NCI-H1930 (cell line): Measurements from ENCODE around the gene TRIM28.
"Not testable (repeated sequence)": the region's sequence is repeated elsewhere in the genome, so short reads cannot be mapped to it uniquely, and the experiment has no call there.

ENCODE experiments used
- DNase-seq, 2 experiments: peaks; one replicate each; lab custom pipeline; 2025; lab: John Stamatoyannopoulos, UW

The TRIM28 gene

DNA sequence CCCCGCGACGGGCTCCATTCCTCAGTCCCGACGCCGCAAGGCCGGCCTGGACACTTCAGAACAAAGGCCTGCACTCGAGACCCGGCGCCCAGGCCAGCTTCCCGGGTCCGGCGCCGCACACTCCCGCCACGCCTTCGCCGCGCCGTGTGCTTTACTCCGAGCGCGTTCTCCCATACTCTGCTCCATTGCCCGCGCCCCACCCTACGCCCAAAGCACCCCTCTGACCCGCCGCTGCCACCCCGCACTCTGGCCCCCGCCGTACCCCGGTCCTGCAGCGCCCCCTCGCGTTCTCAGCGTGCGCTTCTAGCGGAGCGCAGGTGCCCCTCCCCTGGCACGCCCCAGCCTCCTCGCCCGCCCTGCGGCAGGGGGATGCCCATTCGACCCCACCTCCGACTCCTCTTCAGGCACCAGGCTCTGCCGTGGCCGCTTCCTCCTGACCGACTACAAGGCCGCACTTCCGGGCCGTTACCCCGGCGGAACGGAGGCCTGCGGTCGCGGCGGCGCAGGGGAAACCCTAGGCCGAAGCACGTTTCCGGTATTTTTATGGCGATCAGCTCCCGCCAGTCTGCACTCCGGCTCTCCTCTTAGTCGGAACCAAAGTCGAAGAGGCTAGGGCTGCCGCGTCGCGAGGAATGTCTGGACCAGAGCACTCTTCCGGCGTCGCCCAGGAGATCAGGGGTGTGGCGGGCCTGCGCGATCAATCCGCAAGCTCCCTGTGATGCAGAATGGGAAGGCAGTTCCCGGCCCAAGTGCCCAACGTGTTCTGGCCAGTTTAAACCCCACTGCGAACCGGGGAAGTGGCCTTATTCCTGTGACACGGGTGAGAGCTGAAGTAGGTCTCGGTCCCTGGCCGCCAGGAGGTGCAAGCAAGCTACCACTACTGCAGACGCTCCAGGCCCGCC is 24.3 kb upstream of the TRIM28 start, which contains the start of gene ZBTB45:
Gene ZBTB45, minus strand, starts transcription at position 456 of the 902 bp plus-strand sequence. CDS start 2,137 bp downstream, outside the sequence.
- DNase-seq: peak; percentile 98

DNA sequence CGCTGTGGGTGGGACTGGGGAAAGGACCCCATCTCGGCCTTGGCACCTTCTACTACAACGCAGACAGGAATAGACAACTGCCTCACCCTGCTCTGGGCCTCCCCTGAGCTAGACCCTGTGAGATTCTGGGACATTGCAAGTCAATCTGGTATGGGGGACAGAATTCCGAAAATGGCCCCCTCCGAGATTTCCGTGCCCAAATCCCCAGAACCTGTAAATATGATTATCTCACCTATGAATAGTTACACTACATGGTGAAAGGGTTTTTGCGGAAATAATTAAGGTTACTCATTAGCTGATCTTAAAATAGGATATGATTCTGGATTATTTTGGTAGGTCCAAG is 23.6 kb upstream of the TRIM28 start:
- peak in 1 of 2 experiments; percentile 62 for DNase-seq

DNA sequence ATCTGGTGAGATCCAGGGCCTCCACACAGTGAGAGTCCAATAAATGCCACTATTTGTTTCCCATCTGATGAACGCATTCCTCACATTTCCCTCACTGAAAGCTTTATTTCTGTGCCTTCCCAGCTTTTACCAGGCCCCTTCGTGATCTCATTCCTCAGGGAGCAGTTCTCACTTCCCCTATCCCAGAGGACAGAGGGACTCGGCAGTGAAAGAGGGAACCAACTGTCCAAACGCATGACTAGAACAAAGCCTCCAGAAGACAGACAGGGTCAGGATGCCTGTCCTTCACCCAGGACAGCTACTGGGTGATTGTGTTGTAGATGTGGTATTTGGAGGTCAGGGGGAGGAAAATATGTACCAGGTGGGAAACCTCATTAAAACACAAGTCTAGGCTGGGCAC is 22.2 kb upstream of the TRIM28 start:
- DNase-seq: no peak

DNA sequence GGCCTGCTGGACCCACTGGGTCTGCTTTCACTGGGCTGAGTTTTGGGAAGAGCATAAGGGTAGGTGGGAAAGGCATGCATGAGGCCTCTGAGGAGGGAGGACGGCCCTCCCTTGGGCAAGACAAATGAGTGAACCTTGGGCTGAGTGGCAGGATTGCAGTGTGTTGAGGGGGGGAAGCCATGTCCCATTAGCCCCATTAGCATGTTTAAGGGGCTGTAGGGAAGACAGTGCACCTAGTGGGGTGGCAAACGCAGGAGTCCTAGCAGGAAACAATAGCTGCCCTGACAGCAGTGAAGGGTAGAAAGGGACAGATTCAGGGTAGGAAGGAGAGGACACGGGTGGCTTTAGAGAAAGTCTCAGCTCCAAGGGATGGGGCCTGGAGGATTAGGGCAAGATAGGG is 21.2 kb upstream of the TRIM28 start:
- no peak for DNase-seq

DNA sequence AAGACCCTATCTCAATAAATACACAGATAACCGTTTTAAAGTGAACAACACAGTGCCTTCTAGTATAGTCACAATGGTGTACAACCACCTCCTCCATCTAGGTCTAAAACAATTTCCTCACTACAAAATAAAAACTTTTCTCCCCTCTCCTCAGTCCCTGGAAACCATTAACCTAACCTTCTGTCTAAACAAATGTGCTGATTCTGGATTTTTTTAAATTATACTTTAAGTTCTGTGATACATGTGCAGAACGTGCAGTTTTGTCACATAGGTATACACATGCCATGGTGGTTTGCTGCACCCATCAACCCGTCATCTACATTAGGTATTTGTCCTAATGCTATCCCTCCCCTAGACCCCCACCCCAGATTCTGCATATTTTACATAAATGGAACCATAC is 14.5 kb upstream of the TRIM28 start:
- DNase-seq: no peak

DNA sequence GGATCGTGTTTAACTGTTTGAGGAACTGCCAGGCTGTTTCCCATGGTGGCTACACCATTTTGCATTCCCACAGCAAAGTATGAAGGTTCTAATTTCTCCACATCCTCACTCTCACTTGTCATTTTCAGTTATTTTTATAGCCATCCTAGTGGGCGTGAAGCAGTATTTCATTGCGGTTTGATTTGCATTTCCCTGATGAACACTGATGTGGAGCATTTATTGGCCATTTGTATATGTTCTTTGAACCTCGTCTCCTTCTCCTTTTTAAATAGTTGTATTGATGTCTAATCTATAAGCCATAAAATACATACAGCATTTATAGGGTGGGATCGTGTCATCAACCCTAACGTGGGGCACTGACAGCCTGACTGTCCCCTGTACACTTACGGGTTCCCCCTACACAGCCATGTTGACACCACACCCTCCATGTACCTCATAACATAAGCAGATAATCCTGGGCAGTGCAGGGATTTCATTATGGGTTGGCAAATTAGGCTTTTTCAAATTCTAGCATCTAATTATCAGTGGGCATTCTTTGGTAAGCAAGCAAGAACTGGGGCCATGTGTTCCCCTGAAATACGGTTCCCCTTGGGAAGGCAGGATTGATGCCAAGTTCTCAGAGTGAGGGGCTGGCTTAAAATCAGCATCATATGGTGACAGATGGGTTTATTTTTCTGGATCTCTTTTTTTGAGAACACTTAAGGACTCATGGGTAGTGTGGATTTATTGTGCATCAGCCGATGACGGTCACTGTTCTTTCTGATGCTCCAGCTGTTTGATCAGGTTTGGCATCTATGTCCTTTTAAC is 12.6 kb upstream of the TRIM28 start:
- no peak for DNase-seq

DNA sequence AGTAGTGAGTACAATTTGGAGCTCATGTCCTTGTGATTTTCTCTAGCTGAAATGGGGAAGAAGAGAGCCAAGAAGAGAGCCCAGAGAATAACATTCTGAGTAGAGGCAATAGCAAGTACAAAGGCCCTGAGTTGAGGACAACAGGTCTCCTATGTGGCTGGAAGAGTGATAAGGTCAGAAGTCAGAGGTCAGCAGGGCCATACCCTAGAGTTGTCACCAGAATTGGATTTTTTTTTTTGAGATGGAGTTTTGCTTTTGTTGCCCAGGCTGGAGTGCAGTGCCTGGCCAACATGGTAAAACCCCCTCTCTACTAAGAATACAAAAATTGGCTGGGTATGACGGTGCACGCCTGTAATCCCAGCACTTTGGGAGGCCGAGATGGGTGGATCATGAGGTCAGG is 8.0 kb upstream of the TRIM28 start:
- DNase-seq: no peak

DNA sequence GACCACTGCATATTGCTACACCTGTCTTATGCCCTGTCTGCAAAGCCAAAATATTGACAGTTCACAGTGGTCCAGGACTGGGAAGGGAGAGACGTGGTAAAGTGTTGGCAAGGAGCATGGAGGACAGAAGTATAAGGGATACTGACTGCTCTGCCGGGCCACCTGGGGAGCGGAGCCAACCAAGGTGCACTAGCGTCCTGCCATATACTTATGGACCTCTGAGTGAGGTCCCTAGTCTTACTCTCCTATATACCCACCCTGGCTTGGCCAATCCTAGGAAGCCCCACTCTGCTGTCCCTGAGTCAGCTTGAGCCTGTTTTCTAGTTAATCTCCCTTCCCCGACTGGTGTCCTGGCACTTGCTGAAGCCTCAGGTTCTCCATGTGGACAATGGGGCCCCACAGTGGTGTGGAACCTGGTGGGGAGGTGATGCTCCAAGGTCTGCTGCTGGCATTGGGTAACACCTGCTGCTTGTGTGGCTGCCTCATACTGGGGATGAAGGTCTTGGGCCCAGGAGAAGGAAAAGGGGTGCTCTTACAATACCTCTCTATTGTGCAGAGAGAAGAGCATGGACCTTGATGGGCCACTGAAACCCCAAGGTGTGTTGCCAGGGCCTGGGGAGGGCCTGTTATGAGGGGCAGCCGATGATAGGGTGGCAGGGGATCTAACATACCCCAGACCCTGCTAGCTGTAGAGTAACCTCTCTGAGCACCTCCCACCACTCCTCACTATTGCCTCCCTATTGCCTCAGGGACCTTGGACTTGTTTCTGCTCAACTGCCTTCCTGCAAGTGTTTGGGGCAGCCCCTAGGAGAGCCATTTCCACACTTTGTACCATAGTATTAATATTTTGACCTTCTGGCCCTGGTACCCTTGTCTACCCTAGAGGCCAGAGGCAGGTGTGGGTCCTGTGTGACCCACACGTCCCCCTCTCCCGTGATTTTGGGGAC is 6.7 kb upstream of the TRIM28 start:
- DNase-seq: no peak

DNA sequence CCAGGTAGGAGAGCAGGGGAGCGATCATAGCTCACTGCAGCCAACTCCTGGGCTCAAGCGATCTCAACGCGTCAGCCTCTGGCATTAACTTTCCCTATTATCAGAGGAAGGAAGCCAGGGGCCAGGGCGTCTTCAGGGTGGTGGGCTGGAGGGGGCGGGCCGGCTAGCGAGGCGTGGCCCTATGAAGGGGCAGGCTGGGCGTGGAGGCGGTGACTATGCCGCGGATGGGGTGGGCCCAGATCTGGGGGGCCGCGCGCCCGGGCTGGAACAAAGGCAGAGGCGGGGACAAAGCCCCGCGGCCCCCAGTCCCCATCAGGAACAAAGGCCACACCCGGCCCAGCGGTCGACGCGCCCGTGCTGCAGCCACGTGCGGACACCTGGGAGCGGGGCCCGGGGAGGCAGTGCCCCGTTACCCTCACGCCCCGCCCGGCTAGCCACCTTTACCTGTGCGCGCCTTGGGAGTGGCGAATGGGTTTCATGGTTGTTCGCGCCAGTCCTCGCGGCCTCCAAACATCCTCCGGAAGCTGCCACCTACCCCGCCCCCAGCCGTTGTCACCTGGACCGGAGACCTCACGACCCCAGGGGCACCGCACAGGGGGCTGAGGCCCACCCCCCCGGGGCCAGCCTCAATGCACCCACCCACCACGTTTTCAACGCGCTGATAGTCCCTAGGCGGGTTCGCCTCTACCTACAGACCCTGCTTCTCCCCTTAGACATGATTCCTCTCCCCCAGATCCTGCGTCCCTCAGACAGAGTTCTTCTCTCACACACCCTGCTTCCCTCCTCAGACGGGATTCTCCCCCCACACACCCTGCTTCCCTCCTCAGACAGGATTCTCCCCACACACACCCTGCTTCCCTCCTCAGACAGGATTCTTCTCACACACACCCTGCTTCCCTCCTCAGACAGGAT is 5.4 kb upstream of the TRIM28 start:
- peak; percentile 77 to 81 for DNase-seq

DNA sequence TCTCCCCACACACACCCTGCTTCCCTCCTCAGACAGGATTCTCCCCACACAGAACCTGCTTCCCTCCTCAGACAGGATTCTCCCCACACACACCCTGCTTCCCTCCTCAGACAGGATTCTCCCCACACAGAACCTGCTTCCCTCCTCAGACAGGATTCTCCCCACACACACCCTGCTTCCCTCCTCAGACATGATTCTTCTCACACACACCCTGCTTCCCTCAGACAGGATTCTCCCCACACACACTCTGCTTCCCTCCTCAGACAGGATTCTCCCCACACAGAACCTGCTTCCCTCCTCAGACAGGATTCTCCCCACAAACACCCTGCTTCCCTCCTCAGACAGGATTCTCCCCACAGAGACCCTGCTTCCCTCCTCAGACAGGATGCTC is 4.7 kb upstream of the TRIM28 start:
- not testable (repeated sequence) for DNase-seq

DNA sequence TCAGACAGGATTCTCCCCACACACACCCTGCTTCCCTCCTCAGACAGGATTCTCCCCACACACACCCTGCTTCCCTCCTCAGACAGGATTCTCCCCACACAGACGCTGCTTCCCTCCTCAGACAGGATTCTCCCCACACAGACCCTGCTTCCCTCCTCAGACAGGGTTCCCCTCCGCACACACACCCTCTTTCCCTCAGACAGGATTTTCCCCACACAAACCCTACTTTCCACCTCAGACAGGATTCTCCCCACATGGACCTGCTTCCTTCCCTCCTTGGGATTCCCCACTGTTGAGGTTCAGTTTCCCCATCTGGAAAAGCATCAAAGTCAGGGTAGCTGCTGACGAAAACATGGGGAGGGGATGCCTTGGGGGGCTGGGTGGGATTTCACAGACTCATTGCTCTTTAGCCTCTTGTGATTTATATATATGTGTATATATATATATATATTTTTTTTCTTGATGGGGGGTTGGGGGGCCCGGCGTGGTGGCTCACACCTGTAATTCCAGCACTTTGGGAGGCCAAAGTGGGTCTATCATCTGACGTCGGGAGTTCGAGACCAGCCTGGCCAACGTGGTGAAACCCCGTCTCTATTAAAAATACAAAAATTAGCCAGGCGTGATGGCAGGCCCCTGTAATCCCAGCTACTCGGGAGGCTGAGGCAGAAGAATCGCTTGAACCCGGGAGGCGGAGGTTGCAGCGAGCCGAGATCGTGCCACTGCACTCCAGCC is 1.1 kb upstream of the TRIM28 start:
- not testable (repeated sequence) for DNase-seq

DNA sequence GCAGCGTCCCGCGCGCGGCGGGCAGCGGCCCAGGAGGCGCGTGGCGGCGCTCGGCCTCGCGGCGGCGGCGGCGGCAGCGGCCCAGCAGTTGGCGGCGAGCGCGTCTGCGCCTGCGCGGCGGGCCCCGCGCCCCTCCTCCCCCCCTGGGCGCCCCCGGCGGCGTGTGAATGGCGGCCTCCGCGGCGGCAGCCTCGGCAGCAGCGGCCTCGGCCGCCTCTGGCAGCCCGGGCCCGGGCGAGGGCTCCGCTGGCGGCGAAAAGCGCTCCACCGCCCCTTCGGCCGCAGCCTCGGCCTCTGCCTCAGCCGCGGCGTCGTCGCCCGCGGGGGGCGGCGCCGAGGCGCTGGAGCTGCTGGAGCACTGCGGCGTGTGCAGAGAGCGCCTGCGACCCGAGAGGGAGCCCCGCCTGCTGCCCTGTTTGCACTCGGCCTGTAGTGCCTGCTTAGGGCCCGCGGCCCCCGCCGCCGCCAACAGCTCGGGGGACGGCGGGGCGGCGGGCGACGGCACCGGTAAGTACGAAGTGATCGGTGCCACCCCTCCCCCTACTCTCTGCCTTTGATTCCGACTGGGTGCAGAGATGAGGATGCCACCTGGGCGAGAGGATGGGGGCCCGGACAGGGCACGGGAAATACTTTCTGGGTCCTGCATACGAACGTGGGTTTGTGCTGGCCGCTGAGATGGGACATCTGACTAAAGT is 874 bp downstream of the TRIM28 start:
- DNase-seq: no peak

DNA sequence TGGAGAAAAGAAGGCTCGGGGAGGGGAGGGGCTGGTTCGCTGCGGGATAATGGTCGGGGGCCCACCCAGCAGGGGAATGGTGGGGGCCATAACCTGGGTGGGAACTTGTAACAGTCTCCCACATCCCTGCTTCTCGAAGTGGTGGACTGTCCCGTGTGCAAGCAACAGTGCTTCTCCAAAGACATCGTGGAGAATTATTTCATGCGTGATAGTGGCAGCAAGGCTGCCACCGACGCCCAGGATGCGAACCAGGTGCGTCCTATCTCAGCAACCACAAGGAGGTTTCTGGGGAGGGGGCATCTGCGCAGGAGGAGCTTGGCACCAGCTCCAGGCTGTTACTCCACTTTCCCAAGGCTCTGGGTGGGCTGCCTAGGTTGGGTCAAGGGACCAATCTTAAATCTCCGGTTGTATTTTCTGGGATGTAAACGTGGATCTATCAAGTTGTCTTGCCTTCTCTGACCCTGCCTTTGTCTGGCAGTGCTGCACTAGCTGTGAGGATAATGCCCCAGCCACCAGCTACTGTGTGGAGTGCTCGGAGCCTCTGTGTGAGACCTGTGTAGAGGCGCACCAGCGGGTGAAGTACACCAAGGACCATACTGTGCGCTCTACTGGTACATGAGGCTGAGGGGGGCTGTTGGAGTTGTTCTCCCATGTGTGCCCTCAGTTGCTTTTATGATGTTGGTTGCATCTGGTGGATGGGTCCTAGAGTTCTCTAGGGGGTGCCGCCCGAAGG is 1.6 kb downstream of the TRIM28 start:
- no peak for DNase-seq

DNA sequence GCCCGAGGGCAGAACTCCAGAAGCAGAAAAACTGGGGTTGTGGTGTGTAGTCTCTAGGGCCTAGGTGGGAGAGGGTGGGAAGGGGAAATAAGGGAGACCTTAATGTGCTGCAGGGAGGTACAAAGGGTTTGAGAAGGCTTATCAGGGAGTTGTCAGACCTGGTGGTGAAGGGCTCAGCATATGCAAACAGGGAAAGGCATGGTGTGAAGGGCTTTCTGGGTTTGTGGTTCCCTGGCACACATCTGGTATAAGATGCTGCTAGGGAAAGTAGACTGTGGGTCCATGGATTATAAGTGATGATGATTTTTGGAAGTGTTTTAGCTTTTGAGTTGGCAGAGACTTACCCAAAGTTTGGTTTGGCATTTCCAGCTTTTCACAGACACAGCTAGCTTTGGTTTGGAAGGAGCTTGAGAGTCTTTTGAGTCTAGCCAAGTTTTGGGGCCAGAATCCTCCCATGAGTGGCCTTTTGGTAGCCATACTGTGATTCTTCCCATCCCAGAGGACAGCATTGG is 2.2 kb downstream of the TRIM28 start:
- DNase-seq: no peak

DNA sequence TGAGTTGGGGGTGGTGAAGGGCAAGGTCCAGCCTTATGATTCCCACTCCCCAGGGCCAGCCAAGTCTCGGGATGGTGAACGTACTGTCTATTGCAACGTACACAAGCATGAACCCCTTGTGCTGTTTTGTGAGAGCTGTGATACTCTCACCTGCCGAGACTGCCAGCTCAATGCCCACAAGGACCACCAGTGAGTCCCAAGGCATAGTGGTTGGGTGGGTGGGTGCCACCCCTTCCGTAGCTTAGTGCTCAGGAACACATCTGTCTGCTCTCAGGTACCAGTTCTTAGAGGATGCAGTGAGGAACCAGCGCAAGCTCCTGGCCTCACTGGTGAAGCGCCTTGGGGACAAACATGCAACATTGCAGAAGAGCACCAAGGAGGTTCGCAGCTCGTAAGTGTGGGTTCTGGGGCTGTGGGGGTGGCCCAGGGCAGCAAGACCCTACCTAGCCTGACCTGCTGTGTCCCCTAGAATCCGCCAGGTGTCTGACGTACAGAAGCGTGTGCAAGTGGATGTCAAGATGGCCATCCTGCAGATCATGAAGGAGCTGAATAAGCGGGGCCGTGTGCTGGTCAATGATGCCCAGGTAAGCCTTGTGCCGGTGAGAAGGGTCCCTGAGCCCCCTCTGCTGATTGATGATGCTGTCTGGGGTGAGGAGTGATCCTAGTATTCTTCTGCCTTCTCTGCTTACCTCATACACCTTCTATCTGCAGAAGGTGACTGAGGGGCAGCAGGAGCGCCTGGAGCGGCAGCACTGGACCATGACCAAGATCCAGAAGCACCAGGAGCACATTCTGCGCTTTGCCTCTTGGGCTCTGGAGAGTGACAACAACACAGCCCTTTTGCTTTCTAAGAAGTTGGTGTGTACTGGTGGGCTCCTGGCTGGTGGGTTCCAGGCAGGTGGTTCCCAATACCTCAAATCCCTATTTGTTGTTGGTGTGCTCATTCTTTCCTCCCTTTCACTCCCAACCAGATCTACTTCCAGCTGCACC is 3.8 kb downstream of the TRIM28 start:
- DNase-seq: no peak

DNA sequence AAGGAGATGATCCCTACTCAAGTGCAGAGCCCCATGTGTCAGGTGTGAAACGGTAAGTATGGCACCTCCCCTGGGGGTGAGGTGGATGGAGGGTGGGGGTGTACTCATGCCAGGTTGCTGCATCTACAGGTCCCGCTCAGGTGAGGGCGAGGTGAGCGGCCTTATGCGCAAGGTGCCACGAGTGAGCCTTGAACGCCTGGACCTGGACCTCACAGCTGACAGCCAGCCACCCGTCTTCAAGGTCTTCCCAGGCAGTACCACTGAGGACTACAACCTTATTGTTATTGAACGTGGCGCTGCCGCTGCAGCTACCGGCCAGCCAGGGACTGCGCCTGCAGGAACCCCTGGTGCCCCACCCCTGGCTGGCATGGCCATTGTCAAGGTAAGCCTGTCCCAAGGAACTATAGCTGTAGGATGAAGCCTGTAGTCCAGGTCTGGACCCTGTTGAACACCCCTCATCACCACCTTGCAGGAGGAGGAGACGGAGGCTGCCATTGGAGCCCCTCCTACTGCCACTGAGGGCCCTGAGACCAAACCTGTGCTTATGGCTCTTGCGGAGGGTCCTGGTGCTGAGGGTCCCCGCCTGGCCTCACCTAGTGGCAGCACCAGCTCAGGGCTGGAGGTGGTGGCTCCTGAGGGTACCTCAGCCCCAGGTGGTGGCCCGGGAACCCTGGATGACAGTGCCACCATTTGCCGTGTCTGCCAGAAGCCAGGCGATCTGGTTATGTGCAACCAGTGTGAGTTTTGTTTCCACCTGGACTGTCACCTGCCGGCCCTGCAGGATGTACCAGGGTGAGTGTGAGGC is 5.2 kb downstream of the TRIM28 start:
- no peak for DNase-seq
